Testis (tissue), 2 donors: ENCODE measurements around the gene ZNF616.
"Not testable (repeated sequence)": the region's sequence is repeated elsewhere in the genome, so short reads cannot be mapped to it uniquely, and the experiment has no call there.

Source experiments
- CTCF ChIP-seq, 3 experiments: fragments of 450-650 bp in 2 of 3; fragments of 200-600 bp in 1 of 3; sonication (generic) in 1 of 3; IDR thresholded peaks; one replicate each; pipeline ENCODE4 v1.5.1; 2016 to 2019; ENCODE audit warnings: antibody characterized with exemption in 3 of 3, mild to moderate bottlenecking in 2 of 3, moderate library complexity in 1 of 3
- POLR2A ChIP-seq: fragments of 450-650 bp; IDR thresholded peaks from one replicate; pipeline ENCODE4 v1.6.1; 2017; ENCODE audit warnings: antibody characterized with exemption, mild to moderate bottlenecking, moderate library complexity

GRCh38 chr19:52096416-52096815 is 43.3 kb downstream of the ZNF616 start:
- not testable (repeated sequence) for TF ChIP-seq CTCF (IDR thresholded peaks at IDR 0.05); POLR2A
